ENCODE results near the gene SCUBE2. TPM values are rescaled to one million over a fixed set of nuclear protein-coding genes. Genes with fewer than 3 reads are reported as not detected.

SCUBE2 gene
- total RNA-seq, 1 experiment from 2014 or later = 1.4 TPM

DNA sequence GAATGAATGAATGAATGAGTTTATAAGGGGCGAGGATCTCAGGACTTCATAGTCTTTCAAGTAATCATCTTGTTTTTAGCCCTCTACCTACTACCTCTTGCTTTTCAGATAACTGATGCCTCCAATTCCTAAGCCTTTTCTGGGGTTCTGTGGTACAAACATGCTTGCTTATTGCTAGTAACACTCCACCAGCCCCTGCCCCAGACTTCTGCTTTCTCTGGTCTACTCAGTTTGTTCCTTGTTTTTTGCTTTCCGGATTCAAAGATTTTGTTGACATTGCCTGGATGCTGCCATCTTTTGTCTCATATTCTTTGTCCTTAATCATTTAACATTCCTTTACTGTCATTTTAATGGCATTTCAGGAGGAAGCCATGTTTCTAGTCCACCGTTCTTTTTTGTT, 118.3 kb downstream of the SCUBE2 start:
- DNase-seq = no peak
- Histone ChIP-seq H3K4me3 (ENCODE audit: insufficient read depth, low read depth, low read length) (no peak overlapping the region), H3K36me3 (replicated peaks; ENCODE audit: control insufficient read depth, insufficient read depth, low read length) (no peaks in the 10 kb centered on the region; the same call in 1 of the 2 replicates), H3K27me3 (ENCODE audit: control insufficient read depth, insufficient read depth, low read length) (no peaks in the 10 kb centered on the region)

DNA sequence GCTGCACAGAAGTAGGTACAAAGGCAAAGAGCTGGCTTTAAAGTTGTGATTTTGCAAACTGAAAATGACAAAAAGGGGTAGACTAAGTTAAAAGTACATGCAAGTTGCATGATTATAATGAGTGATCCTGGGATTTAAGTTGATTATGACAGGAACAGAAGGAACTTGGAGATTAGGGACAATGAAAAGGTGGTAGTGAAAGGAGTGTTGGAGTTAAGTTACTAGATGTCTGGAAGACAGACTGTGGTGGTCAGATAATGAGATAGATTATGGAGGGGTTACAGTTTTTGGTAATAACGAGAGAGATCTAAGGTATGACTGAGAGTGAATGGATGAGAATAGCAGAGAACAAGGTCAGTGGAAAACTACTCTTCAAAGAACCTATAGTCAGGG, 119.5 kb downstream of the SCUBE2 start:
- H3K4me3 ChIP-seq (ENCODE audit: insufficient read depth, low read depth, low read length) = no peak overlapping the region
- H3K36me3 ChIP-seq (replicated peaks; ENCODE audit: control insufficient read depth, insufficient read depth, low read length) = no peaks in the 10 kb centered on the region; the same call in 1 of the 2 replicates
- DNase-seq = no peak
- no peaks in the 10 kb centered on the region for H3K27me3 ChIP-seq (ENCODE audit: control insufficient read depth, insufficient read depth, low read length)

DNA sequence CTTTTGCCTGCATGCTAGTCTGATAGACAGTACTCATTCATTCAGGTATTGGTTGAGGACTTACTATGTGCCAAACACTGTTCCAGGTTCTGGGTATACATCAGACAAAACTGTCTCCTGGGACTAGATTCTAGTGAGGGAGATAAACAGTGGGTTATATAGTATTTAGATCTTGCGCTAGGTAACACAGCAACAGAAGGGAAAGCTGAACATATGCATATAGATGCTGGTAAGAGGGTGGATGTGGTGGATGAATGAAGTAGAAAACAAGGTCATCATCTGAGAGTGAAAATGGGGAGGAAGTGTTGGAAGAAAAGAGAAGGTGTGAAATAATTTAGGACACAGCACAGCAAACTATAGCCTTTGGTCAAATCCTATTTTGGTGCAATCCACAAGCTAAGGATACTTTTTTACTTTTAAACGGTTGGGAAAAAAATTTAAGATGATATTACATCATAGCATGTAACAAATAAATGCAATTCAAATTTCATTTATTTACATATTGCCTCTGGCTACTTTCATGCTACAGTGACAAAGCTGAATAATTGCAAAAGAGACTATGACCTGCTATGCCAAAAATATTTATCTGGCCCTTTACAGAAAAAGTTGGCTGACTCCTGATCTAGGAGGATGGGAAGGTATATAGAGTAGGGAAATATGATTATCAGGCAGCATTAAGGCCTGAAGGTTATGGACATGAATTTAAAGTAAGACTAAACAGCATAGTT, 120.0 kb downstream of the SCUBE2 start:
- Histone ChIP-seq H3K36me3 (replicated peaks; ENCODE audit: control insufficient read depth, insufficient read depth, low read length) (no peaks in the 10 kb centered on the region; the same call in 1 of the 2 replicates), H3K4me3 (ENCODE audit: insufficient read depth, low read depth, low read length) (no peak overlapping the region), H3K27me3 (ENCODE audit: control insufficient read depth, insufficient read depth, low read length) (no peaks in the 10 kb centered on the region)
- no peak for DNase-seq

Other genes starting within 250 kb of the SCUBE2 start
- 41.8 and 50.3 TPM in 2 replicates for gene AKIP1, start 180.4 kb downstream of the SCUBE2 start, total RNA-seq (2014; rRNA removed; shearing (Covaris generic))
- not detected in 2 replicates for gene C11orf16, start 158.7 kb downstream of the SCUBE2 start, total RNA-seq (2014; rRNA removed; shearing (Covaris generic))
- gene ASCL3, start 148.6 kb downstream of the SCUBE2 start, total RNA-seq (2014; rRNA removed; shearing (Covaris generic)) = not detected in 2 replicates
- 8.5 and 9.9 TPM in 2 replicates for gene TMEM9B, start 127.2 kb downstream of the SCUBE2 start, total RNA-seq (2014; rRNA removed; shearing (Covaris generic))
- 1.9 and 5.0 TPM in 2 replicates for gene NRIP3, start 87.6 kb downstream of the SCUBE2 start, total RNA-seq (2014; rRNA removed; shearing (Covaris generic))
- 110 and 112 TPM in 2 replicates for gene DENND5A, start 173.8 kb upstream of the SCUBE2 start, total RNA-seq (2014; rRNA removed; shearing (Covaris generic))
- gene TMEM41B, start 223.0 kb upstream of the SCUBE2 start, total RNA-seq (2014; rRNA removed; shearing (Covaris generic)) = 38.2 and 39.1 TPM in 2 replicates